Peyer's patch (tissue), 4 donors: ENCODE results near the gene POLR2L. TPM values are rescaled to one million over a fixed set of nuclear protein-coding genes. Genes with fewer than 3 reads are reported as not detected.

Source experiments
- DNase-seq, 3 donors: peaks; one replicate each; pipeline ENCODE4 v3.0.0-alpha.2; 2017 to 2019
- H3K27ac ChIP-seq, 4 donors: fragments of 200-600 bp; sonication (generic); one replicate each; pipeline ENCODE4 v1.5.1; 2016 to 2019
- H3K27me3 ChIP-seq, 2 donors: fragments of 200-600 bp; sonication (generic); one replicate each; pipeline ENCODE4 v1.5.1; 2019
- H3K36me3 ChIP-seq, 3 donors: fragments of 200-600 bp; sonication (generic); one replicate each; pipeline ENCODE4 v1.5.1; 2016 to 2019
- H3K4me1 ChIP-seq, 4 donors: fragments of 200-600 bp; sonication (generic); one replicate each; pipeline ENCODE4 v1.5.1; 2016 to 2019
- H3K4me3 ChIP-seq, 4 donors: fragments of 200-600 bp; sonication (generic); 1 replicate in 3 of 4; 2 replicates in 1 of 4; pipeline ENCODE4 v1.5.1; 2016 to 2019; ENCODE audit warnings: mild to moderate bottlenecking in 1 of 4
- H3K9me3 ChIP-seq, 4 donors: fragments of 200-600 bp; sonication (generic); one replicate each; pipeline ENCODE4 v1.5.1; 2016 to 2019; ENCODE audit warnings: mild to moderate bottlenecking in 1 of 4
- CTCF ChIP-seq, 6 experiments: fragments of 450-650 bp in 4 of 6; fragments of 200-600 bp in 2 of 6; sonication (generic) in 1 of 6; IDR thresholded peaks; one replicate each; pipeline ENCODE4 v1.5.1; 2017 to 2019; ENCODE audit warnings: antibody characterized with exemption in 6 of 6, mild to moderate bottlenecking in 3 of 6, moderate library complexity in 1 of 6
- POLR2A ChIP-seq, 2 donors: fragments of 450-650 bp; IDR thresholded peaks; one replicate each; pipeline ENCODE4 v1.5.1; 2017; ENCODE audit warnings: antibody characterized with exemption in 2 of 2, mild to moderate bottlenecking in 2 of 2, moderate library complexity in 2 of 2
- total RNA-seq, 4 donors: library from RNA; depleted of rRNA; stranded (reverse); fragments of >200 nt; gene quantifications; one replicate each; pipeline ENCODE4 v1.1.0, GENCODE V29; 2016

The POLR2L gene
- total RNA-seq, 4 donors from 2014 or later = 37.8 to 67.1 (median 44.8) TPM

GRCh38 chr11:847876-848275, 5.5 kb upstream of the POLR2L start:
- H3K4me1 ChIP-seq = peaks cover 10 to 65% (median 27%) of the 10 kb centered on the region in 4 donors
- no peak for DNase-seq
- no peak for TF ChIP-seq POLR2A (IDR thresholded peaks at IDR 0.05)
- TF ChIP-seq CTCF (IDR thresholded peaks at IDR 0.05) = no peak
- H3K27me3 ChIP-seq = peaks cover 0 to 10% of the 10 kb centered on the region in 2 donors
- no peak overlapping the region for H3K27ac ChIP-seq
- no peaks in the 10 kb centered on the region for H3K36me3 ChIP-seq
- no peaks in the 10 kb centered on the region for H3K9me3 ChIP-seq
- no peak overlapping the region for H3K4me3 ChIP-seq

DNA sequence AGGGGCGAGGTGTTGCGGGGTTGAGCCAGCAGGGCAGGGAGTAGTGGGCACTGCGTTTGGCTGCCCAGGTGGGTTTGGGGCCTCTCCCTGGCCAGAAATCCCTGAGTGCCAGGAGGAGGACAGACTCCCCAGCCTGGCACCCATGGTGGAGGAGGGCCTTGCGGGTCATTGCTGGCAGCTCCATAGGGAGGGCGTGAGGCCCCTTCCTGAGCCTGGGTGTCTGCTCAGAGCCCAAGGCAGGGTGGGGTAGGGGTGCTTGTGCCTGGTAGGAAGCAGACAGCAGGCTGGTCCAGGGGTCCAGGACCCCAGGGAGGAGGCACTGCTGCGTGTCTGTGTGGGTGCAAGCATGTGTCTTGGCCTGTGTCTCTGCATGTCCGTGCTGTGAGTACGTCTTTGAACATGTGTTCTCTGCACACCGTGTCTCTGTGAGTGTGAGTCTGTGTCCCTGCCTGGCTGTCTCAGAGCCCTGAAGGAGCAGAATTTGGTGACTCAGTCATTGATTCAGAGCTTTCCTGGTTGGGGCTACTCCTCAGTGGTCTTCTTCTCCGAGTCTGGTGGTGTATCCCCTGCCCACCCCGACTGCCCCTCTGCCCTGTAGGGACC, 4.3 kb upstream of the POLR2L start:
- Histone ChIP-seq H3K27ac (no peak overlapping the region), H3K9me3 (no peaks in the 10 kb centered on the region), H3K36me3 (no peaks in the 10 kb centered on the region), H3K4me3 (no peak overlapping the region), H3K4me1 (peaks cover 10 to 68% (median 28%) of the 10 kb centered on the region in 4 donors), H3K27me3 (peaks cover 0 to 10% of the 10 kb centered on the region in 2 donors)
- no peak for DNase-seq
- TF ChIP-seq CTCF (IDR thresholded peaks at IDR 0.05) = no peak
- TF ChIP-seq POLR2A (IDR thresholded peaks at IDR 0.05) = no peak

GRCh38 chr11:845872-846495, 3.7 kb upstream of the POLR2L start:
- Histone ChIP-seq H3K9me3 (no peaks in the 10 kb centered on the region), H3K4me3 (no peak overlapping the region), H3K4me1 (peaks cover 10 to 70% (median 34%) of the 10 kb centered on the region in 4 donors), H3K27ac (peak overlapping the region in 2 of 4 donors; percentile 89 to 96), H3K36me3 (no peaks in the 10 kb centered on the region), H3K27me3 (peaks cover 0 to 10% of the 10 kb centered on the region in 2 donors)
- TF ChIP-seq POLR2A (IDR thresholded peaks at IDR 0.05) (no peak), CTCF (IDR thresholded peaks at IDR 0.05) (no peak)
- no peak for DNase-seq

GRCh38 chr11:844693-845644, 2.6 kb upstream of the POLR2L start:
- TF ChIP-seq CTCF (IDR thresholded peaks at IDR 0.05) (no peak), POLR2A (IDR thresholded peaks at IDR 0.05) (no peak)
- no peaks in the 10 kb centered on the region for H3K9me3 ChIP-seq
- H3K27ac ChIP-seq = peak overlapping the region; percentile 88 to 96 (median 92)
- H3K27me3 ChIP-seq = peaks cover 0 to 10% of the 10 kb centered on the region in 2 donors
- peak overlapping the region; percentile 12 to 95 (median 82) for H3K4me3 ChIP-seq
- H3K4me1 ChIP-seq = peaks cover 10 to 69% (median 38%) of the 10 kb centered on the region in 4 donors
- peak; percentile 47 to 85 (median 75) for DNase-seq
- peaks cover 0 to 5% (median 0%) of the 10 kb centered on the region in 3 donors for H3K36me3 ChIP-seq
